GM04503 (cell line): Measurements from ENCODE around the gene ZNF143.

Source experiments
- DNase-seq: peaks from one replicate; pipeline ENCODE4 v3.0.0-alpha.2; 2012; ENCODE audit warnings: low read depth

Gene ZNF143

GRCh38 chr11:9575260-9576240 lies 114.7 kb downstream of the ZNF143 start:
- peak; percentile 67 for DNase-seq

- DNase-seq, result no peak
Measured at GRCh38 chr11:9576701-9577381, 116.0 kb downstream of the ZNF143 start.

DNA sequence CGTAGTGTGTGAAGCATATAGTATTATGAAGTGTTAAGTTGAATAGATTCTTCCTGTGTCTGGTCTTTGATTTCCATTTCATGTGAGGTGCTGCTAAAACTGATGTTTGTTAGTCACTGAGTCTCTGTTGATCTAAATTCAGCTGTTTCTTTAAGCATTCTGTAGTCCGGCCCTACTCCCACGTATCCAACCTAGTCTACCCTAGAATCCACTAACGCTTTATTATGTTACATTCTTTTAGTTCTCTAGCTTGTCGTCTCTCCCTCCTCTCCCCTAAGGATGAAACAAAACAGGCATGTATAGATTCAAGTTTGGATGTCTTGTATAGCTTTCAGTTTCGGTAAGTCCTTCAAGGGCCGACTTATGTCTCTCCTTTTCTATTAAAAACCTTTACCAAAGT lies 116.7 kb downstream of the ZNF143 start:
- DNase-seq, result no peak
